ENCODE results near the gene TNFRSF8. TPM values are rescaled to one million over a fixed set of nuclear protein-coding genes. Genes with fewer than 3 reads are reported as not detected.
"Not testable (repeated sequence)": the region's sequence is repeated elsewhere in the genome, so short reads cannot be mapped to it uniquely, and the experiment has no call there.

Gene TNFRSF8
- total RNA-seq, 1 donor from 2014 or later = not detected

GRCh38 chr1:12097321-12097720, 34.2 kb downstream of the TNFRSF8 start:
- H3K27ac Mint-ChIP-seq (ENCODE audit: unreplicated experiment) = no peak overlapping the region
- no peaks in the 10 kb centered on the region for H3K4me1 Mint-ChIP-seq
- H3K36me3 Mint-ChIP-seq (ENCODE audit: low read depth) = no peaks in the 10 kb centered on the region
- H3K9me3 Mint-ChIP-seq = no peaks in the 10 kb centered on the region
- no peak for DNase-seq (ENCODE audit: low read depth, low spot score)
- no peaks in the 10 kb centered on the region for H3K27me3 Mint-ChIP-seq (ENCODE audit: low read depth)
- no peak overlapping the region for H3K4me3 Mint-ChIP-seq
- no peak for TF ChIP-seq CTCF (conservative IDR thresholded peaks at IDR 0.05)

- Mint-ChIP-seq H3K36me3 (ENCODE audit: low read depth) (no peaks in the 10 kb centered on the region), H3K4me1 (no peaks in the 10 kb centered on the region), H3K27ac (ENCODE audit: unreplicated experiment) (no peak overlapping the region), H3K9me3 (no peaks in the 10 kb centered on the region), H3K27me3 (ENCODE audit: low read depth) (no peaks in the 10 kb centered on the region), H3K4me3 (no peak overlapping the region)
- TF ChIP-seq CTCF (conservative IDR thresholded peaks at IDR 0.05) = no peak
- DNase-seq (ENCODE audit: low read depth, low spot score) = no peak
These were observed 35.7 kb downstream of the TNFRSF8 start for GRCh38 chr1:12098786-12099185.

GRCh38 chr1:12099610-12100009, 36.5 kb downstream of the TNFRSF8 start:
- Mint-ChIP-seq H3K4me1 (no peaks in the 10 kb centered on the region), H3K4me3 (no peak overlapping the region), H3K36me3 (ENCODE audit: low read depth) (no peaks in the 10 kb centered on the region), H3K27ac (ENCODE audit: unreplicated experiment) (no peak overlapping the region), H3K9me3 (no peaks in the 10 kb centered on the region), H3K27me3 (ENCODE audit: low read depth) (no peaks in the 10 kb centered on the region)
- TF ChIP-seq CTCF (conservative IDR thresholded peaks at IDR 0.05) = no peak
- no peak for DNase-seq (ENCODE audit: low read depth, low spot score)

- Mint-ChIP-seq H3K4me3 (no peak overlapping the region), H3K9me3 (no peaks in the 10 kb centered on the region), H3K4me1 (no peaks in the 10 kb centered on the region), H3K27ac (ENCODE audit: unreplicated experiment) (no peak overlapping the region), H3K36me3 (ENCODE audit: low read depth) (no peaks in the 10 kb centered on the region), H3K27me3 (ENCODE audit: low read depth) (peaks cover under 1% of the 10 kb centered on the region)
- no peak for TF ChIP-seq CTCF (conservative IDR thresholded peaks at IDR 0.05)
- no peak for DNase-seq (ENCODE audit: low read depth, low spot score)
These were observed 37.0 kb downstream of the TNFRSF8 start for GRCh38 chr1:12100071-12100470.

- not testable (repeated sequence) for DNase-seq (ENCODE audit: low read depth, low spot score); H3K4me1 Mint-ChIP-seq; H3K4me3 Mint-ChIP-seq; H3K36me3 Mint-ChIP-seq (ENCODE audit: low read depth); H3K27ac Mint-ChIP-seq (ENCODE audit: unreplicated experiment); H3K9me3 Mint-ChIP-seq; H3K27me3 Mint-ChIP-seq (ENCODE audit: low read depth)
These were observed 38.0 kb downstream of the TNFRSF8 start for GRCh38 chr1:12101120-12101519.

- no peaks in the 10 kb centered on the region for H3K4me1 Mint-ChIP-seq
- no peak for TF ChIP-seq CTCF (conservative IDR thresholded peaks at IDR 0.05)
- no peak overlapping the region for H3K27ac Mint-ChIP-seq (ENCODE audit: unreplicated experiment)
- H3K36me3 Mint-ChIP-seq (ENCODE audit: low read depth) = no peaks in the 10 kb centered on the region
- peaks cover 13% of the 10 kb centered on the region for H3K27me3 Mint-ChIP-seq (ENCODE audit: low read depth)
- no peak overlapping the region for H3K4me3 Mint-ChIP-seq
- no peak for DNase-seq (ENCODE audit: low read depth, low spot score)
- H3K9me3 Mint-ChIP-seq = no peaks in the 10 kb centered on the region
These were observed 39.0 kb downstream of the TNFRSF8 start for GRCh38 chr1:12102066-12102465.
